ENCODE data around the gene METTL26.
"Not testable (repeated sequence)": the region's sequence is repeated elsewhere in the genome, so short reads cannot be mapped to it uniquely, and the experiment has no call there.

The METTL26 gene

GRCh38 chr16:624526-625070 is 11.5 kb downstream of the METTL26 start:
- DNase-seq: no peak

- no peak for DNase-seq
Measured at GRCh38 chr16:622920-623280, 13.2 kb downstream of the METTL26 start.

- no peak for DNase-seq
Measured at GRCh38 chr16:621526-622105, 14.5 kb downstream of the METTL26 start.

GRCh38 chr16:620700-621525 is 15.2 kb downstream of the METTL26 start:
- no peak for DNase-seq

GRCh38 chr16:619476-620100 is 16.5 kb downstream of the METTL26 start:
- DNase-seq: no peak

- no peak for DNase-seq
Measured at GRCh38 chr16:617855-618254, 18.2 kb downstream of the METTL26 start.

GRCh38 chr16:616733-617586 is 19.1 kb downstream of the METTL26 start:
- DNase-seq: no peak

- no peak for DNase-seq
Measured at GRCh38 chr16:615122-615521, 21.0 kb downstream of the METTL26 start.

- peak; percentile 60 to 69 for DNase-seq
Measured at GRCh38 chr16:610513-611381, 25.4 kb downstream of the METTL26 start.

GRCh38 chr16:609984-610383 is 26.1 kb downstream of the METTL26 start:
- no peak for DNase-seq

GRCh38 chr16:609316-609715 is 26.8 kb downstream of the METTL26 start:
- no peak for DNase-seq

- DNase-seq: peak in 1 of 2 donors; percentile 49
Measured at GRCh38 chr16:608019-608418, 28.1 kb downstream of the METTL26 start.

GRCh38 chr16:606656-607307 is 29.3 kb downstream of the METTL26 start:
- no peak for DNase-seq

- DNase-seq: no peak
Measured at GRCh38 chr16:603933-604332, 32.2 kb downstream of the METTL26 start.

GRCh38 chr16:600781-601180 is 35.3 kb downstream of the METTL26 start:
- no peak for DNase-seq

- no peak for DNase-seq
Measured at GRCh38 chr16:598823-599739, 37.0 kb downstream of the METTL26 start.

GRCh38 chr16:597655-598054 is 38.5 kb downstream of the METTL26 start:
- not testable (repeated sequence) for DNase-seq

GRCh38 chr16:596736-597060 is 39.4 kb downstream of the METTL26 start:
- no peak for DNase-seq

- DNase-seq: no peak
Measured at GRCh38 chr16:595942-596735, 40.0 kb downstream of the METTL26 start.
